Measurements from ENCODE around the gene PLXNA4.

Gene PLXNA4

GRCh38 chr7:132311733-132312132, 264.5 kb downstream of the PLXNA4 start:
- DNase-seq (ENCODE audit: low read depth) = no peak

GRCh38 chr7:132309102-132309805, 267.0 kb downstream of the PLXNA4 start:
- DNase-seq (ENCODE audit: low read depth) = no peak

GRCh38 chr7:132307465-132307864, 268.8 kb downstream of the PLXNA4 start:
- DNase-seq (ENCODE audit: low read depth) = no peak

GRCh38 chr7:132300599-132301277, 275.5 kb downstream of the PLXNA4 start:
- DNase-seq (ENCODE audit: low read depth) = no peak

GRCh38 chr7:132298790-132299189, 277.5 kb downstream of the PLXNA4 start:
- DNase-seq (ENCODE audit: low read depth) = peak; percentile 10

GRCh38 chr7:132296820-132297219, 279.4 kb downstream of the PLXNA4 start:
- no peak for DNase-seq (ENCODE audit: low read depth)

GRCh38 chr7:132295175-132295574, 281.1 kb downstream of the PLXNA4 start:
- no peak for DNase-seq (ENCODE audit: low read depth)

- DNase-seq (ENCODE audit: low read depth) = no peak
Measured at GRCh38 chr7:132292803-132293202, 283.5 kb downstream of the PLXNA4 start.

GRCh38 chr7:132291481-132291880, 284.8 kb downstream of the PLXNA4 start:
- DNase-seq (ENCODE audit: low read depth) = no peak

GRCh38 chr7:132290021-132290420, 286.2 kb downstream of the PLXNA4 start:
- no peak for DNase-seq (ENCODE audit: low read depth)

- DNase-seq (ENCODE audit: low read depth) = no peak
Measured at GRCh38 chr7:132286836-132287235, 289.4 kb downstream of the PLXNA4 start.

GRCh38 chr7:132280335-132280734, 295.9 kb downstream of the PLXNA4 start:
- no peak for DNase-seq (ENCODE audit: low read depth)

GRCh38 chr7:132279718-132280117, 296.6 kb downstream of the PLXNA4 start:
- DNase-seq (ENCODE audit: low read depth) = no peak

- DNase-seq (ENCODE audit: low read depth) = no peak
Measured at GRCh38 chr7:132276976-132277725, 299.1 kb downstream of the PLXNA4 start.

GRCh38 chr7:132276234-132276630, 300.0 kb downstream of the PLXNA4 start:
- DNase-seq (ENCODE audit: low read depth) = no peak

GRCh38 chr7:132275416-132276233, 300.6 kb downstream of the PLXNA4 start:
- no peak for DNase-seq (ENCODE audit: low read depth)

GRCh38 chr7:132272763-132273371, 303.4 kb downstream of the PLXNA4 start:
- DNase-seq (ENCODE audit: low read depth) = no peak

GRCh38 chr7:132270517-132270916, 305.8 kb downstream of the PLXNA4 start:
- DNase-seq (ENCODE audit: low read depth) = no peak

- DNase-seq (ENCODE audit: low read depth) = no peak
Measured at GRCh38 chr7:132269718-132270117, 306.6 kb downstream of the PLXNA4 start.

- no peak for DNase-seq (ENCODE audit: low read depth)
Measured at GRCh38 chr7:132263151-132263550, 313.1 kb downstream of the PLXNA4 start.

GRCh38 chr7:132262160-132262470, 314.2 kb downstream of the PLXNA4 start:
- DNase-seq (ENCODE audit: low read depth) = no peak
